ENCODE measurements around the gene GPRC5C. TPM values are rescaled to one million over a fixed set of nuclear protein-coding genes. Genes with fewer than 3 reads are reported as not detected.
A peak's percentile ranks its signal among the peaks of the same experiment; 100 is the strongest.

The GPRC5C gene
- total RNA-seq, 1 experiment from 2014 or later: 83.2 TPM

- Mint-ChIP-seq H3K4me1 (ENCODE audit: low read depth, unreplicated experiment) (peaks cover 18% of the 10 kb centered on the region), H3K4me3 (ENCODE audit: unreplicated experiment) (no peak overlapping the region), H3K27me3 (ENCODE audit: insufficient read depth, unreplicated experiment) (no peaks in the 10 kb centered on the region), H3K27ac (ENCODE audit: unreplicated experiment) (peak overlapping the region; percentile 37), H3K9me3 (ENCODE audit: unreplicated experiment) (no peaks in the 10 kb centered on the region), H3K36me3 (ENCODE audit: insufficient read depth, unreplicated experiment) (peaks cover 3% of the 10 kb centered on the region)
- Histone ChIP-seq H3K36me3 (ENCODE audit: control insufficient read depth, insufficient read depth, low read length) (no peaks in the 10 kb centered on the region), H3K27me3 (replicated peaks; ENCODE audit: control insufficient read depth, insufficient read depth, low read length) (no peaks in the 10 kb centered on the region), H3K9me3 (no peaks in the 10 kb centered on the region), H3K4me3 (ENCODE audit: low read depth, low read length) (no peak overlapping the region), H3K4me1 (peaks cover 30% of the 10 kb centered on the region)
- ChIA-PET POLR2A (no interaction called here), CTCF (no interaction called here)
- BruUV-seq (replicated peaks): no TSS peak
- intact Hi-C loops (cut with micrococcal nuclease; ENCODE audit: unreplicated experiment): no loop called here
- no peak for DNase-seq
- no peak for TF ChIP-seq CTCF (IDR thresholded peaks at IDR 0.05; ENCODE audit: insufficient read depth in 1 of 2, low read depth in 1 of 2, low read length in 1 of 2, severe bottlenecking in 1 of 2, unreplicated experiment in 1 of 2)
These were observed 5.3 kb upstream of the GPRC5C start for GRCh38 chr17:74426551-74427047.

GRCh38 chr17:74427048-74427762, 4.7 kb upstream of the GPRC5C start:
- peaks cover 18% of the 10 kb centered on the region for H3K4me1 Mint-ChIP-seq (ENCODE audit: low read depth, unreplicated experiment)
- Histone ChIP-seq H3K27me3 (replicated peaks; ENCODE audit: control insufficient read depth, insufficient read depth, low read length) (no peaks in the 10 kb centered on the region), H3K9me3 (no peaks in the 10 kb centered on the region), H3K36me3 (ENCODE audit: control insufficient read depth, insufficient read depth, low read length) (no peaks in the 10 kb centered on the region), H3K4me3 (ENCODE audit: low read depth, low read length) (no peak overlapping the region), H3K4me1 (peaks cover 30% of the 10 kb centered on the region)
- DNase-seq: peak; percentile 64 to 70
- H3K27me3 Mint-ChIP-seq (ENCODE audit: insufficient read depth, unreplicated experiment): no peaks in the 10 kb centered on the region
- H3K27ac Mint-ChIP-seq (ENCODE audit: unreplicated experiment): peak overlapping the region; percentile 37
- no TSS peak for BruUV-seq (replicated peaks)
- peaks cover 7% of the 10 kb centered on the region for H3K36me3 Mint-ChIP-seq (ENCODE audit: insufficient read depth, unreplicated experiment)
- no peak for TF ChIP-seq CTCF (IDR thresholded peaks at IDR 0.05; ENCODE audit: insufficient read depth in 1 of 2, low read depth in 1 of 2, low read length in 1 of 2, severe bottlenecking in 1 of 2, unreplicated experiment in 1 of 2)
- ChIA-PET POLR2A (no interaction called here), CTCF (interaction anchor here (0.6 kb wide), 1 partner anchor 16 kb away, joined by 3 read pairs; no protein-coding TSS in a partner anchor)
- no peaks in the 10 kb centered on the region for H3K9me3 Mint-ChIP-seq (ENCODE audit: unreplicated experiment)
- intact Hi-C loops (cut with micrococcal nuclease; ENCODE audit: unreplicated experiment): no loop called here
- H3K4me3 Mint-ChIP-seq (ENCODE audit: unreplicated experiment): no peak overlapping the region

- peak overlapping the region; percentile 37 for H3K27ac Mint-ChIP-seq (ENCODE audit: unreplicated experiment)
- DNase-seq: no peak
- BruUV-seq (replicated peaks): no TSS peak
- Histone ChIP-seq H3K27me3 (replicated peaks; ENCODE audit: control insufficient read depth, insufficient read depth, low read length) (no peaks in the 10 kb centered on the region), H3K9me3 (no peaks in the 10 kb centered on the region), H3K4me1 (peaks cover 30% of the 10 kb centered on the region), H3K36me3 (ENCODE audit: control insufficient read depth, insufficient read depth, low read length) (no peaks in the 10 kb centered on the region), H3K4me3 (ENCODE audit: low read depth, low read length) (no peak overlapping the region)
- H3K9me3 Mint-ChIP-seq (ENCODE audit: unreplicated experiment): no peaks in the 10 kb centered on the region
- no peak overlapping the region for H3K4me3 Mint-ChIP-seq (ENCODE audit: unreplicated experiment)
- peaks cover 7% of the 10 kb centered on the region for H3K36me3 Mint-ChIP-seq (ENCODE audit: insufficient read depth, unreplicated experiment)
- POLR2A ChIA-PET: no interaction called here
- H3K4me1 Mint-ChIP-seq (ENCODE audit: low read depth, unreplicated experiment): peaks cover 18% of the 10 kb centered on the region
- CTCF ChIA-PET: no interaction called here
- TF ChIP-seq CTCF (IDR thresholded peaks at IDR 0.05; ENCODE audit: insufficient read depth in 1 of 2, low read depth in 1 of 2, low read length in 1 of 2, severe bottlenecking in 1 of 2, unreplicated experiment in 1 of 2): no peak
- no peaks in the 10 kb centered on the region for H3K27me3 Mint-ChIP-seq (ENCODE audit: insufficient read depth, unreplicated experiment)
- intact Hi-C loops (cut with micrococcal nuclease; ENCODE audit: unreplicated experiment): no loop called here
These were observed 4.1 kb upstream of the GPRC5C start for GRCh38 chr17:74427763-74428153.

Data from Caco-2 (cell line).